K562 (cell line): ENCODE data around the gene TRNP1. TPM values are rescaled to one million over a fixed set of nuclear protein-coding genes. Genes with fewer than 3 reads are reported as not detected.

ENCODE experiments used
- DIDO1 ChIP-seq: fragments of 450-650 bp; IDR thresholded peaks from 2 replicates; pipeline ENCODE4 v1.6.1; 2016; ENCODE audit warnings: low read depth, missing biosample characterization, missing genetic modification characterization
- ESRRA ChIP-seq: fragments of 450-650 bp; IDR thresholded peaks from 2 replicates; pipeline ENCODE4 v1.6.1; 2014; ENCODE audit warnings: low read depth, mild to moderate bottlenecking, moderate library complexity, borderline replicate concordance
- ESRRB ChIP-seq: fragments of 250-450 bp; sonication (Bioruptor Pico); IDR thresholded peaks from 2 replicates; pipeline ENCODE4 v1.5.0; 2020; ENCODE audit warnings: mild to moderate bottlenecking, moderate library complexity, borderline replicate concordance
- ETS1 ChIP-seq: conservative IDR thresholded peaks from 2 replicates; pipeline ENCODE4 v1.6.1; 2011; ENCODE audit warnings: low read depth, mild to moderate bottlenecking, low read length; ENCODE audit not compliant: control insufficient read depth
- GABPB2 ChIP-seq: fragments of 250-450 bp; sonication (Bioruptor Pico); conservative IDR thresholded peaks from 2 replicates; pipeline ENCODE4 v1.5.1; 2021; ENCODE audit warnings: mild to moderate bottlenecking
- MAZ ChIP-seq, 2 experiments: fragments of 450-650 bp in 1 of 2; sonication (generic) in 1 of 2; formaldehyde crosslinking; IDR thresholded peaks in 1 of 2; conservative IDR thresholded peaks in 1 of 2; 2 replicates each; pipeline versions ENCODE4 v1.4.0 to v1.5.0; 2020; ENCODE audit warnings: mild to moderate bottlenecking in 1 of 2, missing genetic modification reagents in 1 of 2
- MCM7 ChIP-seq, 2 experiments: fragments of 450-650 bp; IDR thresholded peaks; 2 replicates each; pipeline ENCODE4 v1.6.1; 2016 to 2018
- MYC ChIP-seq, 2 experiments: fragments of 250-450 bp in 1 of 2; sonication (Bioruptor Pico) in 1 of 2; IDR thresholded peaks; 2 replicates each; pipeline versions ENCODE4 v1.5.1 to v1.6.1; 2012 to 2021; ENCODE audit warnings: low read depth in 2 of 2, borderline replicate concordance in 1 of 2, improper control_type of control experiment in 1 of 2, low read length in 1 of 2, mild to moderate bottlenecking in 1 of 2, moderate library complexity in 1 of 2
- REST ChIP-seq, 2 experiments: fragments of 450-650 bp; formaldehyde crosslinking in 1 of 2; IDR thresholded peaks; 2 replicates each; pipeline versions ENCODE4 v1.4.0 to v1.6.1; 2014 to 2020; ENCODE audit warnings: mild to moderate bottlenecking in 2 of 2, borderline replicate concordance in 1 of 2, low read depth in 1 of 2
- SMARCC2 ChIP-seq: fragments of 450-650 bp; IDR thresholded peaks from 2 replicates; pipeline ENCODE4 v1.6.1; 2017; ENCODE audit warnings: antibody characterized with exemption, moderate library complexity, mild to moderate bottlenecking, low read depth
- TAL1 ChIP-seq: fragments of 450-650 bp; IDR thresholded peaks from 2 replicates; pipeline ENCODE4 v1.6.1; 2016; ENCODE audit warnings: mild to moderate bottlenecking
- ZFP91 ChIP-seq: sonication (generic); formaldehyde crosslinking; IDR thresholded peaks from 2 replicates; pipeline ENCODE4 v1.8.0; 2022; ENCODE audit warnings: mild to moderate bottlenecking, missing genetic modification reagents
- ZNF507 ChIP-seq: conservative IDR thresholded peaks from 2 replicates; pipeline ENCODE4 v1.6.1; 2017; ENCODE audit warnings: missing genetic modification characterization, missing compliant biosample characterization
- ZNF551 ChIP-seq: fragments of 250-450 bp; sonication (Bioruptor Pico); IDR thresholded peaks from 2 replicates; pipeline ENCODE4 v1.5.0; 2021; ENCODE audit warnings: mild to moderate bottlenecking, moderate library complexity
- ZNF584 ChIP-seq: fragments of 200-800 bp; sonication (Bioruptor generic); IDR thresholded peaks from 2 replicates; pipeline ENCODE4 v1.6.1; 2016; ENCODE audit warnings: low read depth, mild to moderate bottlenecking, missing genetic modification characterization, missing compliant biosample characterization
- polyA plus RNA-seq, 8 experiments: library from polyadenylated mRNA; depleted of rRNA in 4 of 8; stranded (reverse) in 5 of 8; unstranded in 3 of 8; fragments of >200 nt; fragmentation: Nextera tagmentation in 2 of 8; fragmentation: Illumina TruSeq in 1 of 8; extraction: Ambion mirVana in 2 of 8; extraction: Trizol in 1 of 8; gene quantifications; 2 replicates each; pipeline versions ENCODE4 v1.2.1 to v1.2.3, GENCODE V29; 2011 to 2014; ENCODE audit warnings: inconsistent platforms in 1 of 8, missing spikeins in 1 of 8
- total RNA-seq, 7 experiments: library from RNA; depleted of rRNA in 6 of 7; stranded (reverse); fragments of >200 nt in 6 of 7; fragmentation: Illumina TruSeq in 2 of 7; extraction: Trizol in 2 of 7; gene quantifications; 2 replicates each; pipeline versions ENCODE4 v1.2.1 to v1.2.3, GENCODE V29; 2011 to 2021; ENCODE audit warnings: low replicate concordance in 1 of 7

The TRNP1 gene
- total and polyA plus RNA-seq, 9 of the 15 experiments (the other 6 are each of a cell fraction or from before 2014, with no cell fraction given) = 0.03 to 1.3 (median 0.95) TPM

- TF ChIP-seq REST (IDR thresholded peaks at IDR 0.05; ENCODE audit: borderline replicate concordance) (no peak), REST (CRISPR knock-in tag; IDR thresholded peaks at IDR 0.05; ENCODE audit: low read depth) (no peak), TAL1 (no peak), ZNF507 (tag) (no peak), MYC (IDR thresholded peaks at IDR 0.05; ENCODE audit: low read depth, low read length) (peak; percentile 71), MYC (CRISPR knock-in tag; IDR thresholded peaks at IDR 0.05; ENCODE audit: borderline replicate concordance, low read depth) (no peak), ZNF584 (no peak), ZFP91 (CRISPR knock-in tag) (peak; percentile 29; the same call in 1 of the 2 replicates), ETS1 (peak; percentile 49; the same call in 1 of the 2 replicates), MCM7 (IDR thresholded peaks at IDR 0.05) (no peak), ESRRA (peak; percentile 13; the same call in 1 of the 2 replicates), ZNF551 (CRISPR knock-in tag) (no peak), MAZ (CRISPR knock-in tag; conservative IDR thresholded peaks at IDR 0.05 in 1 of 2, IDR thresholded peaks at IDR 0.05 in 1 of 2) (no peak; a peak in 1 of 4 replicates), ESRRB (CRISPR knock-in tag) (no peak), SMARCC2 (no peak), DIDO1 (tag) (no peak), GABPB2 (CRISPR knock-in tag) (no peak)
These were observed 33.5 kb upstream of the TRNP1 start, which contains the start of gene KDF1 (continued) for GRCh38 chr1:26959722-26960624.
